NT2/D1 (cell line): ENCODE measurements around the gene WDHD1.

Experiments used
- SUZ12 ChIP-seq: IDR thresholded peaks from 2 replicates; pipeline ENCODE4 v1.6.1; 2011; ENCODE audit not compliant: insufficient read length, insufficient read depth; ENCODE audit errors: extremely low read depth
- YY1 ChIP-seq: IDR thresholded peaks from 2 replicates; pipeline ENCODE4 v1.6.1; 2011; ENCODE audit not compliant: insufficient read length, insufficient read depth
- ZNF274 ChIP-seq: IDR thresholded peaks from 2 replicates; pipeline ENCODE4 v1.6.1; 2011; ENCODE audit warnings: mild to moderate bottlenecking, low read depth, low read length

- TF ChIP-seq SUZ12 (no peak), YY1 (no peak), ZNF274 (no peak)
Measured at GRCh38 chr14:55000381-55000780, 26.5 kb downstream of the WDHD1 start.
